Stimulated activated CD4-positive, alpha-beta T cell treated with anti-CD3 and anti-CD28 coated beads, Interleukin-4, amount 100 ng/mL, for 48 hours (primary cell): ENCODE results near the gene ACOX2.
A peak's percentile ranks its signal among the peaks of the same experiment; 100 is the strongest.

Experiments used
- DNase-seq, 2 donors: peaks; one replicate each; pipeline ENCODE4 v3.0.0-alpha.2; 2020; ENCODE audit warnings: low read depth in 2 of 2

Gene ACOX2

GRCh38 chr3:58508437-58508836, 28.6 kb downstream of the ACOX2 start:
- no peak for DNase-seq

- DNase-seq, result no peak
Measured at GRCh38 chr3:58507356-58508078, 29.5 kb downstream of the ACOX2 start.

GRCh38 chr3:58502872-58503271, 34.1 kb downstream of the ACOX2 start:
- no peak for DNase-seq

GRCh38 chr3:58497097-58497496, 39.9 kb downstream of the ACOX2 start:
- DNase-seq, result no peak

- DNase-seq, result no peak
Measured at GRCh38 chr3:58496206-58496857, 40.7 kb downstream of the ACOX2 start.

GRCh38 chr3:58495101-58495500, 41.9 kb downstream of the ACOX2 start:
- no peak for DNase-seq

GRCh38 chr3:58494107-58494506, 42.9 kb downstream of the ACOX2 start:
- DNase-seq, result no peak

GRCh38 chr3:58492494-58492905, 44.5 kb downstream of the ACOX2 start:
- peak in 1 of 2 donors; percentile 20 for DNase-seq

GRCh38 chr3:58491506-58492402, 45.2 kb downstream of the ACOX2 start, which contains the start of gene KCTD6:
KCTD6 (plus strand) TSS chr3:58492096; CDS start chr3:58498756, 6,660 bp downstream.
- peak; percentile 77 to 80 for DNase-seq

GRCh38 chr3:58490860-58491501, 46.0 kb downstream of the ACOX2 start:
- DNase-seq, result no peak

GRCh38 chr3:58488967-58489366, 48.0 kb downstream of the ACOX2 start:
- DNase-seq, result no peak

GRCh38 chr3:58487140-58487886, 49.7 kb downstream of the ACOX2 start:
- DNase-seq, result no peak

GRCh38 chr3:58485801-58486435, 51.1 kb downstream of the ACOX2 start:
- no peak for DNase-seq

GRCh38 chr3:58484722-58485069, 52.3 kb downstream of the ACOX2 start:
- no peak for DNase-seq

GRCh38 chr3:58484045-58484721, 52.8 kb downstream of the ACOX2 start:
- no peak for DNase-seq

GRCh38 chr3:58482917-58483636, 53.9 kb downstream of the ACOX2 start:
- DNase-seq, result no peak

- DNase-seq, result no peak
Measured at GRCh38 chr3:58480309-58480708, 56.7 kb downstream of the ACOX2 start.

- no peak for DNase-seq
Measured at GRCh38 chr3:58478781-58479180, 58.2 kb downstream of the ACOX2 start.

- DNase-seq, result no peak
Measured at GRCh38 chr3:58474967-58475578, 61.9 kb downstream of the ACOX2 start.
